Mesenchymal stem cell (in vitro differentiated cells and primary cell): ENCODE measurements around the gene ENTHD1.

Experiments
- DNase-seq: peaks from one replicate; pipeline ENCODE4 v3.0.0-alpha.2; 2013
- H2AFZ ChIP-seq: one replicate; pipeline ENCODE4 v1.6.1; 2013; ENCODE audit warnings: low read depth, mild to moderate bottlenecking, control low read depth, inconsistent platforms, low read length, moderate library complexity
- H2AK5ac ChIP-seq: 2 replicates; pipeline ENCODE4 v1.6.1; 2013; ENCODE audit warnings: low read length, moderate library complexity, mild to moderate bottlenecking, inconsistent platforms; ENCODE audit not compliant: severe bottlenecking
- H2BK120ac ChIP-seq: one replicate; pipeline ENCODE4 v1.6.1; 2013; ENCODE audit warnings: low read depth, mild to moderate bottlenecking, inconsistent platforms, low read length, moderate library complexity
- H2BK12ac ChIP-seq, 2 experiments: one replicate each; pipeline ENCODE4 v1.6.1; 2013; ENCODE audit warnings: inconsistent platforms in 2 of 2, low read length in 2 of 2, mild to moderate bottlenecking in 2 of 2, moderate library complexity in 2 of 2, control low read depth in 1 of 2
- H2BK15ac ChIP-seq: one replicate; pipeline ENCODE4 v1.6.1; 2013; ENCODE audit warnings: mild to moderate bottlenecking, low read depth, inconsistent platforms; ENCODE audit not compliant: poor library complexity, severe bottlenecking
- H2BK5ac ChIP-seq: 2 replicates; pipeline ENCODE4 v1.6.1; 2013; ENCODE audit warnings: low read depth, mild to moderate bottlenecking, low read length, control low read depth, inconsistent platforms; ENCODE audit not compliant: poor library complexity, severe bottlenecking
- H3K14ac ChIP-seq, 2 experiments: one replicate each; pipeline ENCODE4 v1.6.1; 2013; ENCODE audit warnings: inconsistent platforms in 2 of 2, low read length in 2 of 2, control low read depth in 1 of 2, mild to moderate bottlenecking in 1 of 2, moderate library complexity in 1 of 2
- H3K18ac ChIP-seq, 2 experiments: one replicate each; pipeline ENCODE4 v1.6.1; 2013; ENCODE audit warnings: inconsistent platforms in 2 of 2, low read length in 2 of 2, control low read depth in 1 of 2, low read depth in 1 of 2, mild to moderate bottlenecking in 1 of 2
- H3K23ac ChIP-seq, 2 experiments: one replicate each; pipeline ENCODE4 v1.6.1; 2013; ENCODE audit warnings: inconsistent platforms in 2 of 2, low read length in 2 of 2, mild to moderate bottlenecking in 2 of 2, moderate library complexity in 2 of 2, control low read depth in 1 of 2
- H3K27ac ChIP-seq: 2 replicates; pipeline ENCODE4 v1.5.1; 2013; ENCODE audit warnings: mild to moderate bottlenecking, moderate library complexity, low read length, control low read depth, inconsistent platforms; ENCODE audit not compliant: poor library complexity, severe bottlenecking
- H3K27me3 ChIP-seq, 2 experiments: 2 replicates each; pipeline versions ENCODE4 v1.6.1 to v1.7.0; 2013; ENCODE audit warnings: low read length in 2 of 2, mild to moderate bottlenecking in 2 of 2, moderate library complexity in 2 of 2, control low read depth in 1 of 2, inconsistent platforms in 1 of 2; ENCODE audit not compliant: control insufficient read depth in 1 of 2, insufficient read depth in 1 of 2
- H3K36me3 ChIP-seq, 2 experiments: 2 replicates each; pipeline versions ENCODE4 v1.6.1 to v1.7.0; 2013; ENCODE audit warnings: low read length in 2 of 2, control low read depth in 1 of 2, inconsistent platforms in 1 of 2, low read depth in 1 of 2, mild to moderate bottlenecking in 1 of 2; ENCODE audit not compliant: insufficient read depth in 2 of 2, control insufficient read depth in 1 of 2
- H3K4ac ChIP-seq, 2 experiments: one replicate each; pipeline ENCODE4 v1.6.1; 2013; ENCODE audit warnings: inconsistent platforms in 2 of 2, low read length in 2 of 2, mild to moderate bottlenecking in 2 of 2, moderate library complexity in 2 of 2, control low read depth in 1 of 2, low read depth in 1 of 2
- H3K4me1 ChIP-seq: 2 replicates; pipeline ENCODE4 v1.6.1; 2013; ENCODE audit warnings: low read depth, low read length, control low read depth; ENCODE audit not compliant: control insufficient read depth, insufficient read depth
- H3K4me2 ChIP-seq: 2 replicates; pipeline ENCODE4 v1.6.1; 2013; ENCODE audit warnings: low read length, mild to moderate bottlenecking, inconsistent platforms; ENCODE audit not compliant: poor library complexity, severe bottlenecking
- H3K4me3 ChIP-seq, 2 experiments: 2 replicates each; pipeline versions ENCODE4 v1.5.1 to v1.7.0; 2013; ENCODE audit warnings: low read length in 2 of 2, mild to moderate bottlenecking in 2 of 2, control low read depth in 1 of 2, low read depth in 1 of 2; ENCODE audit not compliant: insufficient read depth in 1 of 2
- H3K79me1 ChIP-seq: replicated peaks from 2 replicates; pipeline ENCODE4 v1.6.1; 2013; ENCODE audit warnings: mild to moderate bottlenecking, control low read depth, low read length, inconsistent platforms; ENCODE audit not compliant: poor library complexity, severe bottlenecking
- H3K9ac ChIP-seq: 2 replicates; pipeline ENCODE4 v1.7.0; 2013; ENCODE audit warnings: mild to moderate bottlenecking, low read length, moderate library complexity
- H3K9me3 ChIP-seq: 2 replicates; pipeline ENCODE4 v1.7.0; 2013; ENCODE audit warnings: mild to moderate bottlenecking, low read length; ENCODE audit not compliant: control insufficient read depth
- H4K8ac ChIP-seq: one replicate; pipeline ENCODE4 v1.6.1; 2013; ENCODE audit warnings: inconsistent platforms, mild to moderate bottlenecking, low read length, moderate library complexity
- H4K91ac ChIP-seq: one replicate; pipeline ENCODE4 v1.6.1; 2013; ENCODE audit warnings: mild to moderate bottlenecking, low read length, inconsistent platforms
- WGBS: methylation state at CpG from one replicate; pipeline ENCODE4 v1.1.7; 2013; ENCODE audit warnings: mixed read lengths; 5-methylcytosine and 5-hydroxymethylcytosine counted together

ENTHD1 gene

DNA sequence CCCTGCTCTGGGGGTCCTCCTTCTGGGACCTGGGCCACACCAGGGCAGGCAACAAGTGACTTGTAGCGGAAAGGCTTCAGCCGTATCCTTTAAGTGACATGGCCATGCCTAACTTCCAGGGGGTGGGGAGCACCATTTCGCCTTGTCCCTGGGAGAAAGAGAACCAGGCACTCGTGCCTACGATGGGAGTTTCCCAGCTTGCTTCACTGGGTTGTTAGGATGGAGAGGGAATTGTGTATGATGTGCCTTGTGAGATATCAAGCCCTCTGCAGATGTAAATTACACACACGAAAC, 171.6 kb downstream of the ENTHD1 start:
- no peak overlapping the region for H2AFZ ChIP-seq
- no peak overlapping the region for H2BK120ac ChIP-seq
- no peak overlapping the region for H3K4me2 ChIP-seq
- peaks cover 2% of the 10 kb centered on the region for H3K4me1 ChIP-seq
- no peak overlapping the region for H3K4me3 ChIP-seq
- no peak overlapping the region for H3K9ac ChIP-seq
- H3K4ac ChIP-seq = no peak overlapping the region
- H4K91ac ChIP-seq = no peak overlapping the region
- no peak overlapping the region for H3K14ac ChIP-seq
- H3K36me3 ChIP-seq = no peaks in the 10 kb centered on the region
- H3K27ac ChIP-seq = no peak overlapping the region
- H2AK5ac ChIP-seq = no peak overlapping the region
- H3K9me3 ChIP-seq = no peaks in the 10 kb centered on the region
- no peaks in the 10 kb centered on the region for H3K79me1 ChIP-seq
- peaks cover 60 to 77% of the 10 kb centered on the region in 2 experiments for H3K27me3 ChIP-seq
- WGBS = 70% methylated on average over 5 of the region's 6 CpGs
- H2BK12ac ChIP-seq = no peak overlapping the region
- no peak for DNase-seq
- H3K23ac ChIP-seq = no peak overlapping the region
- H2BK5ac ChIP-seq = no peak overlapping the region
- no peak overlapping the region for H4K8ac ChIP-seq
- H3K18ac ChIP-seq = no peak overlapping the region
- H2BK15ac ChIP-seq = no peak overlapping the region

DNA sequence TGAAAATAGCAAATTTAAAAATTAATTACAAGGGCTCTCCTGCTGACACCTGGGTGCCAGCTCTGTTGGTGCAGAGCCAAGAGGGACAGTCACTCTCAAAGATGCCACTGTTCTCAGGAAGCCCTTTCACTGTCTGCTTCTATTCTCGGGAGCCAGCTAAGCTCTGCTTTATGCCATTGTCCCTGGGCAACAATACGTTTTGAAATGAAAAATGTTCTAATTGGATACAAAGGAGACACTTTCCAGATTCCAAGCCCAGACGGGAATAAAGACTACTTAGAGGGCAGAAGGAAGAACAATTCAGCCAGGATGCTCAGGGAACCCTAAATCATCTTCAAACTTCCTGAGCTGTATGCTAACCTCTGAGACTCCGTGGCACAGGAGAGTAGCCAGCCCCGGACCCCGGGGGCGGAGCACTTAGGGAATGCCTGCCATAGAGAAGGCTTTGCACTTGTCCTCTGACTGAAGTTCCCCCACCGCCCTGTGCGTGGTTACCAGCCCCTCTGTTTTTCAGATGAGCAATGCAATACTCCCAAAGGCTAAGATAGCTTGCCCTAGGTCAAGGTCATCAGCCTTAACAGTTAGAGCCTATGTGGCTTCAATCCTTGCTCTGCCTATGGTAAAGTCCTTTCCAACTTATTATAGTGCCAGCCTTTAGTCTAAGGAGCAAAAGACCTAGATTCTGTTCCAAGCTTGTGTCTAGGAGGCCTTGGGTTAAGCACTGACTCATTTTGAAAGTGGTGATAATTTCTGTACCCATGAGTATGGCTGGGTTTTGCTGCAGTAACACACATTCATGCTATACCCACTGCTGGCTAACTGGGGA, 172.1 kb downstream of the ENTHD1 start:
- Histone ChIP-seq H3K4me3 (no peak overlapping the region), H3K27me3 (peaks cover 57 to 73% of the 10 kb centered on the region in 2 experiments), H3K23ac (no peak overlapping the region), H2BK15ac (no peak overlapping the region), H2BK5ac (no peak overlapping the region), H2BK12ac (no peak overlapping the region), H3K4ac (no peak overlapping the region), H3K27ac (no peak overlapping the region), H2BK120ac (no peak overlapping the region), H3K9me3 (no peaks in the 10 kb centered on the region), H4K91ac (no peak overlapping the region), H3K4me2 (no peak overlapping the region), H3K14ac (no peak overlapping the region), H3K9ac (no peak overlapping the region), H3K4me1 (peaks cover 2% of the 10 kb centered on the region), H3K36me3 (no peaks in the 10 kb centered on the region), H2AK5ac (no peak overlapping the region), H2AFZ (no peak overlapping the region), H3K79me1 (no peaks in the 10 kb centered on the region), H4K8ac (no peak overlapping the region), H3K18ac (no peak overlapping the region)
- no peak for DNase-seq
- 66% methylated on average over 9 of the region's 9 CpGs for WGBS

DNA sequence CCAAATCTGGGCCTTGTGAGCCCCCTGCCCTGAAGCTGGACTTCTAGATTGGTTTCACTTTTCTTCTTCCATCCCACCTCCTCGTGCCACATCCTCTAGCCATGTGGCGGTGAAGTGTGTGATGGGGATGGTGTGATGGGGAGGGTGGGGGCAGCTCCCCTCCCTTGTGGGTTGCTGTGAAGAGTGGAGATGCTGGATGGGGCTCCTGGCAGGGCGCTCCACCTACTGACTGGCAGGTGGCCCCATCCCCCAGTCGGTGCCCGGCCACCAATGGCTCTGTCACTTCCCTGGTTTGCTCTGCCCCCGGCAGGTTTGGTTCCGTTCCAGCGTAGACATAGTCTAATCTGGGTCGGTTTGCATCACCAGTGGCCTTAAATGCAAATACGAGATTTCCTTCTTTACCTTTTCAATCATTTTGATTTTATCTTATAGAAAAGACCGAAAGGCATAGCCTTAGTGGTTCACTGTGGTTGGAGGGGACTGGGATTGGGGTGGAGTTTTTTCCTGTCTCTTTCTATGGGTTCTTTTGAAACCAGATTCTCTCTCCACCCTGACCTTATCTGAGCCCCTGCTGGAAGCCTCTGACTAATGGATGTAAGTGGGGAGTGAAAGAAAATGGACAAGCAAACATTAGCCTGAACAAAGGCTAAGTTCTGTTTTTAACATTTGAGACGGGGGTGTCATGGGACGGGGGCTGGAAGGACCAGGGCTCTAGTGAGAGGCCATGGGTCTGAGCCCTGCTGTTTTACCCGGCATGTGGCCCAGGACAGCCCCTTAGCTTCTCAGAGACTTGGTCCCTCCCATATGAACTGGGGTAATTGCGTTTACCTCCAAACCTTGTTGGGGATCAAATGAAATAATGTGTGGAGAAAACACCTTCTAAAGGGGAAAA, 173.8 kb downstream of the ENTHD1 start:
- Histone ChIP-seq H3K27ac (no peak overlapping the region), H4K8ac (no peak overlapping the region), H3K18ac (no peak overlapping the region), H2BK5ac (no peak overlapping the region), H3K9me3 (no peaks in the 10 kb centered on the region), H3K4me2 (no peak overlapping the region), H3K4me3 (no peak overlapping the region), H4K91ac (no peak overlapping the region), H3K79me1 (no peaks in the 10 kb centered on the region), H2BK15ac (no peak overlapping the region), H2AK5ac (no peak overlapping the region), H3K14ac (no peak overlapping the region), H2BK120ac (no peak overlapping the region), H2BK12ac (no peak overlapping the region), H3K4me1 (peaks cover 2% of the 10 kb centered on the region), H3K9ac (no peak overlapping the region), H2AFZ (no peak overlapping the region), H3K36me3 (no peaks in the 10 kb centered on the region), H3K23ac (no peak overlapping the region), H3K27me3 (peaks cover 44 to 59% of the 10 kb centered on the region in 2 experiments), H3K4ac (no peak overlapping the region)
- 80% methylated on average over 11 of the region's 15 CpGs for WGBS
- no peak for DNase-seq

DNA sequence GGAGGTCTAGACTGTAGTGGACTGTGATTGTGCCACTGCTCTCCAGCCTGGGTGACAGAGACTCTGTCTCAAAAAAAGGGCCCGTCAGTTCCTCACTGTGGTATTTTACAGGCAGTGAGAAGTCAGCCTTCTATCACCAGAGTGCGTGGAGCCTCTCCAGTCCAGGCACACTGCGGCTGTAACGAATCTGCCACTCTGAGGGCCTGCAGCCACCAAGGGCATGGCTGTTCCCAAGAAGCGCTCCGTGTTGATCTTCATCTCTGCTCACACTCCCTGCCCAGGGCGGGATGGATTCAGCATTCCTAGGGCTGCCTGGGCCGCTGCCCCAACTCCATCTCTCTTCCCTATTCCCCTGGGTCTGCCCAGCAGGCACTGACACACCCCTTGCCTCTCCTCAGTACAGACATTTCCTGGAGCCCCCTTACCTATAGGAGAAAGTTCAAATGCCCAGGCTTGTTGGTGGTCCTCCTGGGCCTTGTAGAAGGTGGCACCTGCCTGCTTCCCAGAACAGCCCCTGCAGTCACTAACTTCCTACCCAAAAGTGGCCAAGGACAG, 174.6 kb downstream of the ENTHD1 start:
- Histone ChIP-seq H3K79me1 (no peaks in the 10 kb centered on the region), H2AK5ac (no peak overlapping the region), H2BK5ac (no peak overlapping the region), H2BK12ac (no peak overlapping the region), H3K4me1 (peaks cover 2% of the 10 kb centered on the region), H4K8ac (no peak overlapping the region), H4K91ac (no peak overlapping the region), H2BK15ac (no peak overlapping the region), H3K9me3 (no peaks in the 10 kb centered on the region), H3K27ac (no peak overlapping the region), H3K18ac (no peak overlapping the region), H2BK120ac (no peak overlapping the region), H3K27me3 (peaks cover 49 to 62% of the 10 kb centered on the region in 2 experiments), H2AFZ (no peak overlapping the region), H3K4ac (no peak overlapping the region), H3K4me2 (no peak overlapping the region), H3K23ac (no peak overlapping the region), H3K9ac (no peak overlapping the region), H3K36me3 (no peaks in the 10 kb centered on the region), H3K14ac (no peak overlapping the region), H3K4me3 (no peak overlapping the region)
- no peak for DNase-seq
- WGBS = 91% methylated on average over 8 of the region's 8 CpGs
